GM12892 (cell line): ENCODE results near the gene ADM2.

Experiments used
- POLR2A ChIP-seq: IDR thresholded peaks from 2 replicates; pipeline ENCODE4 v1.6.1; 2011; ENCODE audit warnings: low read depth, low read length, control low read depth
- POLR2AphosphoS5 ChIP-seq: IDR thresholded peaks from 2 replicates; pipeline ENCODE4 v1.6.1; 2011; ENCODE audit warnings: low read depth, low read length, control low read depth

DNA sequence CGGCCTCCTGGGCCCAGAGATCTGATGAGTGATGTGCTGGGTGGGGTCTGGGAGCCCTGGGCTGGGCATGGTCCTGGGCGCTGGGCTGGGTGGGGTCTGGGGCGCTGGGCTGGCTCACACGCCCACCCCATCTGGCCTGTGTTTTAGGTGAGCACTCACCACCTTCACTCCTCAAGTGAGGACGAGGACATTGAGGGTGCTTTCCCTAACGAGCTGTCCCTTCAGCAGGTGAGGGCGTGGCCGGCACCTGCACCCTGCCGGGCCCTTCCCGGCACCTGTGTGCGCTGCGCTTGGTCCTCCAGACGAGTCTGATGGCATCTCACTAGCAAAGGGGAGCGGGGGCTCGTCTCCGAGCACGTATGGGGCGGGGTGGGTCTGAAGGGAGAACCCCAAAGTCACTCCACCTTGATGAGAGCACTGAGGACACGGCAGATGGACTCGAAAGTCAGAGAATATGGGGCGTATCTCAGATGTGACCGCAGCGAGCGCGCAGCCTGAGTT is 44.5 kb upstream of the ADM2 start:
- TF ChIP-seq POLR2A, result no peak
- TF ChIP-seq POLR2AphosphoS5, result no peak
